Endometrial microvascular endothelial cells (primary cell): ENCODE data around the gene ADGRF1. TPM values are rescaled to one million over a fixed set of nuclear protein-coding genes. Genes with fewer than 3 reads are reported as not detected.

Source experiments
- in situ Hi-C: cut with HindIII; loops from 2 replicates; pipeline ENCODE4 v1.10.0; 2017; ENCODE audit warnings: low sequenced_read_pairs, low pct_unique_long_range_greater_than_20kb; ENCODE audit errors: inconsistent ontology term
- total RNA-seq: library from RNA; depleted of rRNA; stranded (reverse); fragments of >200 nt; gene quantifications from one replicate; pipeline ENCODE4 v1.2.3, GENCODE V29; 2015; ENCODE audit errors: inconsistent ontology term

Gene ADGRF1
- total RNA-seq, 1 donor from 2014 or later: under 0.01 TPM

- in situ Hi-C loops: no loop called here
These were observed 12.1 kb downstream of the ADGRF1 start for GRCh38 chr6:47029865-47030561.

GRCh38 chr6:47028835-47029360, 13.2 kb downstream of the ADGRF1 start:
- in situ Hi-C loops: no loop called here

- in situ Hi-C loops: no loop called here
These were observed 14.8 kb downstream of the ADGRF1 start for GRCh38 chr6:47027315-47027714.

GRCh38 chr6:47026679-47027078, 15.5 kb downstream of the ADGRF1 start:
- in situ Hi-C loops: no loop called here

GRCh38 chr6:47023573-47023972, 18.6 kb downstream of the ADGRF1 start:
- in situ Hi-C loops: no loop called here

- in situ Hi-C loops: no loop called here
These were observed 19.9 kb downstream of the ADGRF1 start for GRCh38 chr6:47022191-47022590.

GRCh38 chr6:47019941-47020340, 22.2 kb downstream of the ADGRF1 start:
- in situ Hi-C loops: no loop called here

- in situ Hi-C loops: no loop called here
These were observed 25.2 kb downstream of the ADGRF1 start for GRCh38 chr6:47016909-47017308.

GRCh38 chr6:47016261-47016660, 25.9 kb downstream of the ADGRF1 start:
- in situ Hi-C loops: no loop called here

- in situ Hi-C loops: no loop called here
These were observed 27.7 kb downstream of the ADGRF1 start for GRCh38 chr6:47014401-47014800.

- in situ Hi-C loops: no loop called here
These were observed 32.5 kb downstream of the ADGRF1 start for GRCh38 chr6:47009583-47009982.

- in situ Hi-C loops: no loop called here
These were observed 33.8 kb downstream of the ADGRF1 start for GRCh38 chr6:47008397-47008763.

- in situ Hi-C loops: no loop called here
These were observed 34.3 kb downstream of the ADGRF1 start for GRCh38 chr6:47007657-47008396.

GRCh38 chr6:47005486-47005885, 36.6 kb downstream of the ADGRF1 start:
- in situ Hi-C loops: no loop called here

- in situ Hi-C loops: no loop called here
These were observed 37.7 kb downstream of the ADGRF1 start for GRCh38 chr6:47004463-47004862.

GRCh38 chr6:47000842-47001241, 41.3 kb downstream of the ADGRF1 start:
- in situ Hi-C loops: no loop called here

GRCh38 chr6:46998436-46999017, 43.6 kb downstream of the ADGRF1 start:
- in situ Hi-C loops: no loop called here

GRCh38 chr6:46997646-46998045, 44.5 kb downstream of the ADGRF1 start:
- in situ Hi-C loops: no loop called here

GRCh38 chr6:46996860-46997641, 45.1 kb downstream of the ADGRF1 start:
- in situ Hi-C loops: no loop called here
